IMR-90 (cell line): ENCODE measurements around the gene SMU1. TPM values are rescaled to one million over a fixed set of nuclear protein-coding genes. Genes with fewer than 3 reads are reported as not detected.
A peak's percentile ranks its signal among the peaks of the same experiment; 100 is the strongest.

Source experiments
- ATAC-seq: fragments of 200-7000 bp; cut with Tn5 transposase; 2 replicates; pipeline ENCODE4 v1.9.1; 2020; ENCODE audit warnings: low read depth, mild to moderate bottlenecking, moderate library complexity
- BruUV-seq: library from RNA; stranded (reverse); fragments of 400-500 nt; replicated peaks from 2 replicates; lab custom pipeline; 2021; lab: Mats Ljungman, UMichigan
- CTCF ChIA-PET: fragments of 300-600 bp; formaldehyde crosslinking; extraction: SDS; loops from one replicate; lab custom pipeline; 2021; ENCODE audit warnings: antibody characterized with exemption; lab: Yijun Ruan, JAX
- POLR2A ChIA-PET: fragments of 300-600 bp; sonication (Branson Sonifier 250); formaldehyde crosslinking; loops from one replicate; lab custom pipeline; 2022; ENCODE audit warnings: antibody characterized with exemption; ENCODE audit not compliant: unreplicated experiment; lab: Charles Lee
- DNase-seq: peaks from one replicate; pipeline ENCODE4 v3.0.0; 2013
- H2AFZ ChIP-seq: replicated peaks from 2 replicates; pipeline ENCODE3; 2013; ENCODE audit warnings: low read length, mild to moderate bottlenecking; ENCODE audit not compliant: poor library complexity
- H2AK5ac ChIP-seq: 2 replicates; pipeline ENCODE4 v1.6.1; 2013; ENCODE audit warnings: low read depth, low read length, inconsistent platforms
- H2AK9ac ChIP-seq: replicated peaks from 2 replicates; pipeline ENCODE3; 2013; ENCODE audit warnings: mild to moderate bottlenecking, low read depth, low read length, moderate library complexity; ENCODE audit not compliant: poor library complexity
- H2BK120ac ChIP-seq: 2 replicates; pipeline ENCODE4 v1.6.1; 2013; ENCODE audit warnings: low read depth, low read length, inconsistent platforms
- H2BK15ac ChIP-seq: 3 replicates; pipeline ENCODE4 v1.6.1; 2013; ENCODE audit warnings: low read depth, low read length, inconsistent platforms
- H2BK20ac ChIP-seq: 2 replicates; pipeline ENCODE4 v1.6.1; 2013; ENCODE audit warnings: low read depth, mild to moderate bottlenecking, inconsistent platforms, low read length, moderate library complexity
- H2BK5ac ChIP-seq: 2 replicates; pipeline ENCODE4 v1.6.1; 2013; ENCODE audit warnings: mild to moderate bottlenecking, low read depth, low read length, inconsistent platforms; ENCODE audit not compliant: poor library complexity, severe bottlenecking
- H3K14ac ChIP-seq: replicated peaks from 2 replicates; pipeline ENCODE4 v1.6.1; 2013; ENCODE audit warnings: low read depth, low read length, inconsistent platforms
- H3K18ac ChIP-seq: 2 replicates; pipeline ENCODE4 v1.6.1; 2013; ENCODE audit warnings: low read depth, low read length, control low read depth
- H3K23ac ChIP-seq: 2 replicates; pipeline ENCODE4 v1.6.1; 2013; ENCODE audit warnings: low read depth, low read length, inconsistent platforms
- H3K27ac ChIP-seq: 2 replicates; pipeline ENCODE4 v1.5.1; 2013; ENCODE audit warnings: mild to moderate bottlenecking, control low read depth, low read length; ENCODE audit not compliant: insufficient read depth
- H3K27me3 ChIP-seq: 2 replicates; pipeline ENCODE4 v1.6.1; 2013; ENCODE audit warnings: low read length; ENCODE audit not compliant: control insufficient read depth, insufficient read depth
- H3K36me3 ChIP-seq: 2 replicates; pipeline ENCODE4 v1.6.1; 2013; ENCODE audit warnings: low read length, mixed read lengths; ENCODE audit not compliant: control insufficient read depth, insufficient read depth
- H3K4ac ChIP-seq: 2 replicates; pipeline ENCODE4 v1.6.1; 2013; ENCODE audit warnings: low read depth, low read length, inconsistent platforms
- H3K4me1 ChIP-seq: 2 replicates; pipeline ENCODE4 v1.6.1; 2013; ENCODE audit warnings: low read length, mixed read lengths; ENCODE audit not compliant: control insufficient read depth, insufficient read depth
- H3K4me2 ChIP-seq: 2 replicates; pipeline ENCODE4 v1.6.1; 2013; ENCODE audit warnings: low read depth, mild to moderate bottlenecking, control low read depth, low read length, moderate library complexity
- H3K4me3 ChIP-seq: 2 replicates; pipeline ENCODE4 v1.5.1; 2013; ENCODE audit warnings: low read depth, mild to moderate bottlenecking, control low read depth, low read length, moderate library complexity; ENCODE audit not compliant: insufficient read depth
- H3K56ac ChIP-seq: 2 replicates; pipeline ENCODE4 v1.6.1; 2013; ENCODE audit warnings: low read length, inconsistent platforms; ENCODE audit not compliant: insufficient read depth; ENCODE audit errors: extremely low read depth
- H3K79me1 ChIP-seq, 2 experiments: 2 replicates each; pipeline ENCODE4 v1.6.1; 2013; ENCODE audit warnings: low read length in 2 of 2, inconsistent platforms in 1 of 2, low read depth in 1 of 2
- H3K9ac ChIP-seq: 2 replicates; pipeline ENCODE4 v1.6.1; 2013; ENCODE audit warnings: low read depth, low read length, control low read depth
- H3K9me1 ChIP-seq: 2 replicates; pipeline ENCODE4 v1.6.1; 2013; ENCODE audit warnings: low read length, inconsistent platforms; ENCODE audit not compliant: insufficient read depth
- H3K9me3 ChIP-seq: 2 replicates; pipeline ENCODE4 v1.6.1; 2013; ENCODE audit warnings: low read length; ENCODE audit not compliant: control insufficient read depth, insufficient read depth
- H4K20me1 ChIP-seq: 2 replicates; pipeline ENCODE4 v1.6.1; 2013; ENCODE audit warnings: low read length, inconsistent platforms; ENCODE audit not compliant: insufficient read depth
- H4K5ac ChIP-seq: 2 replicates; pipeline ENCODE4 v1.6.1; 2013; ENCODE audit warnings: mild to moderate bottlenecking, low read depth, low read length, control low read depth
- H4K8ac ChIP-seq, 2 experiments: 2 replicates each; pipeline ENCODE4 v1.6.1; 2013; ENCODE audit warnings: low read depth in 2 of 2, low read length in 2 of 2, control low read depth in 1 of 2, inconsistent platforms in 1 of 2
- H4K91ac ChIP-seq: 2 replicates; pipeline ENCODE4 v1.6.1; 2013; ENCODE audit warnings: low read depth, low read length, inconsistent platforms; ENCODE audit not compliant: insufficient read depth
- CTCF ChIP-seq: conservative IDR thresholded peaks from 2 replicates; pipeline ENCODE4 v1.5.1; 2012; ENCODE audit warnings: mild to moderate bottlenecking, low read depth, low read length, improper control_type of control experiment
- WGBS, 2 experiments: methylation state at CpG; one replicate each; pipeline versions ENCODE4 v1.1.5 to v1.1.7; 2013; ENCODE audit warnings: missing lambda C conversion rate in 2 of 2; ENCODE audit not compliant: insufficient read length in 1 of 2; ENCODE audit errors: extremely low coverage in 2 of 2; 5-methylcytosine and 5-hydroxymethylcytosine counted together
- dilution Hi-C: fragments of 300-500 bp; cut with HindIII; formaldehyde crosslinking; loops from one replicate; pipeline ENCODE4 v1.14.3; 2018; ENCODE audit warnings: low sequenced_read_pairs; ENCODE audit not compliant: unreplicated experiment
- in situ Hi-C: fragments of 300-500 bp; cut with MboI; formaldehyde crosslinking; loops from 3 replicates; pipeline ENCODE4 v1.14.3; 2019; ENCODE audit warnings: low sequenced_read_pairs, inconsistent platforms, mixed read lengths
- intact Hi-C: fragments of 100-400 bp; cut with micrococcal nuclease; formaldehyde crosslinking; loops from 2 replicates; pipeline ENCODE4 v1.10.0; 2022
- polyA plus RNA-seq, 3 experiments: library from polyadenylated mRNA; depleted of rRNA; stranded (reverse); fragments of >200 nt; gene quantifications; 2 replicates each; pipeline ENCODE4 v1.2.3, GENCODE V29; 2012; ENCODE audit warnings: low replicate concordance in 1 of 3
- total RNA-seq: library from RNA; depleted of rRNA; stranded (reverse); fragments of >200 nt; gene quantifications from 2 replicates; pipeline ENCODE4 v1.2.3, GENCODE V29; 2012; rRNA removed

Gene SMU1
- total and polyA plus RNA-seq, 2 of the 4 experiments (the other 2 are of a cell fraction), result 11.1 to 36.0 TPM

GRCh38 chr9:32991897-32992594, 84.4 kb downstream of the SMU1 start:
- POLR2A ChIA-PET, result no interaction called here
- H3K36me3 ChIP-seq, result peaks cover 23% of the 10 kb centered on the region
- CTCF ChIA-PET, result interaction anchor here (0.6 kb wide), 1 partner anchor 24 kb away, joined by 3 read pairs; no protein-coding TSS in a partner anchor

More at GRCh38 chr9:32991897-32992594, 84.4 kb downstream of the SMU1 start:
- Histone ChIP-seq H3K27me3 (no peaks in the 10 kb centered on the region), H3K4me3 (no peak overlapping the region), H3K79me1 (peaks cover 31 to 59% of the 10 kb centered on the region in 2 experiments), H2BK120ac (no peak overlapping the region), H2BK20ac (no peak overlapping the region), H2AK5ac (no peak overlapping the region), H3K4me1 (0 out of 2 replicates have a peak, but pooled peaks cover 4% of the 10 kb centered on the region), H3K4ac (no peak overlapping the region), H3K18ac (no peak overlapping the region), H2BK15ac (no peak overlapping the region), H3K9me1 (peaks cover 2% of the 10 kb centered on the region; the same call in 1 of the 2 replicates), H2AFZ (no peak overlapping the region), H4K8ac (no peak overlapping the region), H2BK5ac (no peak overlapping the region), H3K9me3 (no peaks in the 10 kb centered on the region), H4K5ac (no peak overlapping the region), H4K20me1 (peaks cover 10% of the 10 kb centered on the region; the same call in 1 of the 2 replicates), H3K4me2 (no peak overlapping the region), H3K9ac (no peak overlapping the region), H2AK9ac (no peak overlapping the region), H3K14ac (no peak overlapping the region), H3K27ac (no peak overlapping the region), H4K91ac (no peak overlapping the region), H3K56ac (no peak overlapping the region), H3K23ac (no peak overlapping the region)
- DNase-seq, result peak; percentile 11
- WGBS, 2 experiments, result 60% methylated on average over 1 of the region's 6 CpGs; no CpG with 5 or more reads in 1 of the 2 experiments
- intact Hi-C loops, result no loop called here
- in situ Hi-C loops, result no loop called here
- BruUV-seq, result no TSS peak
- ATAC-seq, result peak; percentile 50
- dilution Hi-C loops, result no loop called here
- TF ChIP-seq CTCF, result no peak

Other genes with a start within 250 kb of the SMU1 start
- gene APTX, start 75.0 kb downstream of the SMU1 start, total RNA-seq, result 34.2 and 45.3 TPM in 2 replicates
- gene APTX, start 75.0 kb downstream of the SMU1 start, polyA plus RNA-seq (2012; rRNA removed), result 28.0 and 32.6 TPM in 2 replicates
- 59.5 and 109 TPM in 2 replicates for gene DNAJA1, start 51.4 kb downstream of the SMU1 start, total RNA-seq
- 103 and 118 TPM in 2 replicates for gene DNAJA1, start 51.4 kb downstream of the SMU1 start, polyA plus RNA-seq (2012; rRNA removed)
- gene B4GALT1, start 90.7 kb upstream of the SMU1 start, total RNA-seq, result 8.8 and 11.9 TPM in 2 replicates
- gene B4GALT1, start 90.7 kb upstream of the SMU1 start, polyA plus RNA-seq (2012; rRNA removed), result 37.6 and 37.8 TPM in 2 replicates
- not detected in 2 replicates for gene SPINK4, start 163.5 kb upstream of the SMU1 start, total RNA-seq
- gene SPINK4, start 163.5 kb upstream of the SMU1 start, polyA plus RNA-seq (2012; rRNA removed), result not detected in 2 replicates
- 4.5 and 8.3 TPM in 2 replicates for gene BAG1, start 188.0 kb upstream of the SMU1 start, total RNA-seq
- gene BAG1, start 188.0 kb upstream of the SMU1 start, polyA plus RNA-seq (2012; rRNA removed), result 20.4 and 20.9 TPM in 2 replicates
- gene CHMP5, start 188.4 kb upstream of the SMU1 start, total RNA-seq, result 70.6 and 95.5 TPM in 2 replicates
- gene CHMP5, start 188.4 kb upstream of the SMU1 start, polyA plus RNA-seq (2012; rRNA removed), result 70.2 and 80.8 TPM in 2 replicates
- gene NFX1, start 213.8 kb upstream of the SMU1 start, total RNA-seq, result 36.0 and 36.9 TPM in 2 replicates
- gene NFX1, start 213.8 kb upstream of the SMU1 start, polyA plus RNA-seq (2012; rRNA removed), result 25.3 and 27.0 TPM in 2 replicates